ENCODE results near the gene GNL2.

DNA sequence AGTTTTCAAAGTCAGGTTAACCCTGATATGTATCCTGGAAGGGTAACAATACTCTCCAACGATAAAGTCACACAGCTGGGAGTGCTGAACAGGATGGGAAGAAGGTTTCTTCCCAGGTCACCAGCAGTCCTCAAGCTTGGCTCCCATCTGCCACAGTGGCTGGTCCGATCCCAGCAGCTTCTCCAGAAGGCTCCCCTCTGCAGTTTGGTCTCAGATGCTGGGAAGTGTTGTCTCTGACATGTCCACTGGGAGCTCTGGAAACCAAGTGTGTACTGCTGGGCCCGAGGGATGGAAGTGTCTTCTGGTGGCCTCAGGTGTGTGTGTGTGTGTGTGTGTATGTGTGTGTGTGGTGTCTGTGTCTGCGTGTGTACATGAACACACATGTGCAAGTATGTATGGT is 16.4 kb upstream of the GNL2 start:
- TF ChIP-seq, protein P1, sequence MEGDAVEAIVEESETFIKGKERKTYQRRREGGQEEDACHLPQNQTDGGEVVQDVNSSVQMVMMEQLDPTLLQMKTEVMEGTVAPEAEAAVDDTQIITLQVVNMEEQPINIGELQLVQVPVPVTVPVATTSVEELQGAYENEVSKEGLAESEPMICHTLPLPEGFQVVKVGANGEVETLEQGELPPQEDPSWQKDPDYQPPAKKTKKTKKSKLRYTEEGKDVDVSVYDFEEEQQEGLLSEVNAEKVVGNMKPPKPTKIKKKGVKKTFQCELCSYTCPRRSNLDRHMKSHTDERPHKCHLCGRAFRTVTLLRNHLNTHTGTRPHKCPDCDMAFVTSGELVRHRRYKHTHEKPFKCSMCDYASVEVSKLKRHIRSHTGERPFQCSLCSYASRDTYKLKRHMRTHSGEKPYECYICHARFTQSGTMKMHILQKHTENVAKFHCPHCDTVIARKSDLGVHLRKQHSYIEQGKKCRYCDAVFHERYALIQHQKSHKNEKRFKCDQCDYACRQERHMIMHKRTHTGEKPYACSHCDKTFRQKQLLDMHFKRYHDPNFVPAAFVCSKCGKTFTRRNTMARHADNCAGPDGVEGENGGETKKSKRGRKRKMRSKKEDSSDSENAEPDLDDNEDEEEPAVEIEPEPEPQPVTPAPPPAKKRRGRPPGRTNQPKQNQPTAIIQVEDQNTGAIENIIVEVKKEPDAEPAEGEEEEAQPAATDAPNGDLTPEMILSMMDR (conservative IDR thresholded peaks at IDR 0.05; ENCODE audit: low read length): no peak
- TF ChIP-seq EZH2phosphoT487 (IDR thresholded peaks at IDR 0.05; ENCODE audit: borderline replicate concordance): no peak

All from Loucy (cell line).